IPS-18c (cell line): ENCODE data around the gene CKAP4.

Experiments used
- H3K4me3 ChIP-seq: 2 replicates; pipeline ENCODE4 v1.7.0; 2013; ENCODE audit warnings: low read depth, mild to moderate bottlenecking, low read length, moderate library complexity; ENCODE audit not compliant: insufficient read depth
- H3K9me3 ChIP-seq: one replicate; pipeline ENCODE4 v1.6.1; 2013; ENCODE audit warnings: mild to moderate bottlenecking, low read length, moderate library complexity; ENCODE audit not compliant: control insufficient read depth, insufficient read depth

The CKAP4 gene

GRCh38 chr12:106226884-106227640 lies 20.8 kb downstream of the CKAP4 start:
- H3K4me3 ChIP-seq = no peak overlapping the region
- no peaks in the 10 kb centered on the region for H3K9me3 ChIP-seq

DNA sequence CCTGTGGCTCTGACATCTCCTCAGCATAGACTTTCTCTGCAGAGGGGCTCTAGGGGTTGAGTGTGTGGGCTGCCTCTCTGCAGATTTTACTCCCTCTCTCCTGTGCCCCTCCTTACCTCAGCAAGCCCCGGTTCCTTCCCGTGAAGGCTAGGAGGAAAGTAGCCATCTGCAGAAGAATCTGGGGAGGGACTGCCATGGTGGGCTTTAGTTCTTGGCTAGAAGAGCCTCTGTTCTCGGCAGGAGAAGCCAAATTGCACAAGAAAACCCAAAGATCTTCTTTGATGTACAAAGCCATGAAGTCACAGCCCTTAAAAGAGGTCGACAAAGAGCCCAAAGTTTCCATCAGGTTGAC lies 23.5 kb downstream of the CKAP4 start:
- Histone ChIP-seq H3K4me3 (no peak overlapping the region), H3K9me3 (no peaks in the 10 kb centered on the region)

- Histone ChIP-seq H3K9me3 (no peaks in the 10 kb centered on the region), H3K4me3 (no peak overlapping the region)
These were observed 24.1 kb downstream of the CKAP4 start for GRCh38 chr12:106223485-106224354.

DNA sequence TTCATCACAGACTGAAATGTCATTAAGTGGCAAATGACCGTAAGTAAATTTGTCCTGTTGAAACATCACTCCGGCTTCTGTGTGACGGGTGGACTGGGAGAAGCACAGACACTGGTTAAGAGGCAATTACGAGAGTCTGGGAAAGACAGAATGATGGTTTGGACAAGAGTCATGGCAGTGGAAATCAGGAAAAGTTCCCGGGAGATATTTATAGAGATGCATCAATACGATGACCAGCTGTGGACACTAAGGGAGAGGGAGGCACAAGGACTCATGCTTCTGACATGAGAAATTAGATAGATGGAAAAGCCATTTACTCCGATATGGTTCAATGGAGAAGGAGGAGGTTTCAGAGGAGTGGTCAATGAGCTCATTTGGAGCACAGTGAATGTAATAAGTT lies 27.3 kb downstream of the CKAP4 start:
- Histone ChIP-seq H3K4me3 (no peak overlapping the region), H3K9me3 (no peaks in the 10 kb centered on the region)

- no peak overlapping the region for H3K4me3 ChIP-seq
These were observed 28.8 kb downstream of the CKAP4 start for GRCh38 chr12:106219043-106219442.

GRCh38 chr12:106217706-106218105 lies 30.1 kb downstream of the CKAP4 start:
- H3K4me3 ChIP-seq = no peak overlapping the region

More at GRCh38 chr12:106219043-106219442, 28.8 kb downstream of the CKAP4 start:
- peaks cover 2% of the 10 kb centered on the region for H3K9me3 ChIP-seq

GRCh38 chr12:106214571-106214970 lies 33.2 kb downstream of the CKAP4 start:
- H3K9me3 ChIP-seq = peaks cover 2% of the 10 kb centered on the region

More at GRCh38 chr12:106217706-106218105, 30.1 kb downstream of the CKAP4 start:
- peaks cover 2% of the 10 kb centered on the region for H3K9me3 ChIP-seq

GRCh38 chr12:106213662-106214061 lies 34.2 kb downstream of the CKAP4 start:
- Histone ChIP-seq H3K4me3 (no peak overlapping the region), H3K9me3 (peaks cover 2% of the 10 kb centered on the region)

More at GRCh38 chr12:106214571-106214970, 33.2 kb downstream of the CKAP4 start:
- H3K4me3 ChIP-seq = no peak overlapping the region

GRCh38 chr12:106211973-106212372 lies 35.8 kb downstream of the CKAP4 start:
- Histone ChIP-seq H3K4me3 (no peak overlapping the region), H3K9me3 (peaks cover 2% of the 10 kb centered on the region)

GRCh38 chr12:106205208-106206069 lies 42.4 kb downstream of the CKAP4 start:
- Histone ChIP-seq H3K4me3 (no peak overlapping the region), H3K9me3 (no peaks in the 10 kb centered on the region)

DNA sequence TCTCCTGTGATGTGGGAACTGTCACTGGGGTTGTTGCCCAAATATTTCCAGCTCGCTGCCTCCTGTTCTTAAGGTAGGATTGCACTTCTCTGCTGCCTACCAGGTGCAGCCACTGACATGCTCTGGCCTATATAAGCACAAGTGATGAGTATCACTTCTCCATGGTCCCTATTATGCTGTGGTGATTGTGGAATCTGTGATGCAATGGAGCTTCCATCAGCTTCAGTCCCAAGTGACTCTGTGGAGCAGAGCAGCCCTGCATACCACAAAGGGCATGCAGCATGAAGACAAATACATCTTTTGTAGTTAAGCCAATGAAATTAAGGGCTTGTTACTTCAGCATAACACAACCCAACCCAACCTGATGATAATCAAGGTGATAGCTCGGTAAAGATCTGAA lies 43.5 kb downstream of the CKAP4 start:
- no peak overlapping the region for H3K4me3 ChIP-seq
- no peaks in the 10 kb centered on the region for H3K9me3 ChIP-seq

- H3K9me3 ChIP-seq = no peaks in the 10 kb centered on the region
These were observed 49.8 kb downstream of the CKAP4 start for GRCh38 chr12:106197906-106198623.

DNA sequence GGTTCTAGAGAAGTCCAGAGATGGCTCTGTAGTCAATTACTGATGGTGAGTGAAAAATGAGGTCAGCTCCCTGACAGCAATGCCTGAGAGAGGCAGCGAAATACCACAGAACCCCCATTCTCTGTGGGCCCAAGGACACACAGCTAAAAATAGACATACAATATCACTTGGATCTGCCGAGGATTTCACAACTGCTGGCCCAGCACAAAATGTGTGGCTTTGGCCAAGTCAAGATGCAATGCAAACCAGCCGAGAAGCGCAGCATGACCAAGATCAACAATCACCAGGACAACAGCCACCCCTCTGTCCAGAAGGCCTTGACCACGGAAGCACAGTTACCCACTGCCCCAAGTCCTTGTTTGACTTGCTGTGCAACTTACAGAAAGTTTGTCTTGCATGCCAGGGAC lies 52.2 kb downstream of the CKAP4 start:
- H3K4me3 ChIP-seq = no peak overlapping the region
- no peaks in the 10 kb centered on the region for H3K9me3 ChIP-seq

More at GRCh38 chr12:106197906-106198623, 49.8 kb downstream of the CKAP4 start:
- H3K4me3 ChIP-seq = no peak overlapping the region

GRCh38 chr12:106194351-106194750 lies 53.5 kb downstream of the CKAP4 start:
- Histone ChIP-seq H3K9me3 (no peaks in the 10 kb centered on the region), H3K4me3 (no peak overlapping the region)

GRCh38 chr12:106193394-106194215 lies 54.2 kb downstream of the CKAP4 start:
- H3K4me3 ChIP-seq = no peak overlapping the region
- H3K9me3 ChIP-seq = no peaks in the 10 kb centered on the region
